Forelimb muscle (tissue), 1 donor: ENCODE measurements around the gene RRP9. TPM values are rescaled to one million over a fixed set of nuclear protein-coding genes. Genes with fewer than 3 reads are reported as not detected.
"Not testable (repeated sequence)": the region's sequence is repeated elsewhere in the genome, so short reads cannot be mapped to it uniquely, and the experiment has no call there.

Experiments
- DNase-seq: peaks from one replicate; pipeline ENCODE4 v3.0.0-alpha.2; 2013; ENCODE audit warnings: low read depth
- polyA plus RNA-seq: library from polyadenylated mRNA; unstranded; fragments of 120-200 nt; gene quantifications from one replicate; pipeline ENCODE4 v1.2.1, GENCODE V29; 2013; ENCODE audit not compliant: insufficient read length

The RRP9 gene, protein sequence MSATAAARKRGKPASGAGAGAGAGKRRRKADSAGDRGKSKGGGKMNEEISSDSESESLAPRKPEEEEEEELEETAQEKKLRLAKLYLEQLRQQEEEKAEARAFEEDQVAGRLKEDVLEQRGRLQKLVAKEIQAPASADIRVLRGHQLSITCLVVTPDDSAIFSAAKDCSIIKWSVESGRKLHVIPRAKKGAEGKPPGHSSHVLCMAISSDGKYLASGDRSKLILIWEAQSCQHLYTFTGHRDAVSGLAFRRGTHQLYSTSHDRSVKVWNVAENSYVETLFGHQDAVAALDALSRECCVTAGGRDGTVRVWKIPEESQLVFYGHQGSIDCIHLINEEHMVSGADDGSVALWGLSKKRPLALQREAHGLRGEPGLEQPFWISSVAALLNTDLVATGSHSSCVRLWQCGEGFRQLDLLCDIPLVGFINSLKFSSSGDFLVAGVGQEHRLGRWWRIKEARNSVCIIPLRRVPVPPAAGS
- 15.2 TPM for polyA plus RNA-seq

DNA sequence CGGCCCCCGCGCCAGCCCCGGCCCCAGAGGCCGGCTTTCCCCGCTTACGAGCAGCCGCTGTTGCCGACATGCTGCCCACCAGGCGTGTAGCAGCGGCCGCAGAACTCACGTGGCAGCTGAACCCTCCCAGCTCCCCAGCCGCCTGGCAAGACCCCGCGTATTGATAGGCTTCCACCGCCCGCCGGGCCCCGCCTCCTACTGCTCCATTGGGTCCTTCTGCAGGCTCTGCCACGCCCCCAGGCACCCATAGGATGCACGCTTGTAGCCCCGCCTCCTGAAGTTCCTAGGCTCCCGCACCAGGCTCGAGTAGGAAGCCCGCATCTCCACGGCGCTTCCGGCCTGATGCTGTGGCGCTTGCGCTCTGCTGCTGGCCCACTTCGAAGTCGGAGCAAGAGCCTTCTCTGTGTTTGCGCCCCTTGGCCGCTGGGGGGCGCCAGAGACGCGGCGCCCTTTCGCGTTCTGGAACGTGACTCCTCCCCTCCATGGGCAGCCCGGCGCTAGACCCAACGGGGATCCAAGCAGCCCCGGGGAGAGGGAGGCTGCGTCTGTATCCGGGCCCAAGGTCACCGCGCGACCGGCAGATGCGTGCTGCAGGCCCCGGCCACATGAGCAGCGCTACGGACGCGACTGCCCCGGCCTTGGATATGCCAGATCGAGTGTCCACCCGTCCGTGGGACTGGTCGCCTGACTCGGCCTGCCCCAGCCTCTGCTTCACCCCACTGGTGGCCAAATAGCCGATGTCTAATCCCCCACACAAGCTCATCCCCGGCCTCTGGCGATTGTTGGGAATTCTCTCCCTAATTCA lies at the start of gene RRP9, which contains the start of gene PARP3:
Gene RRP9 (minus strand): TSS at position 107 of the 805 bp plus-strand sequence. CDS start 37 bp downstream, at position 70.
Gene PARP3 (plus strand): TSS at position 566 of the 805 bp plus-strand sequence. CDS start 993 bp downstream, outside the sequence.
- peak; percentile 98 for DNase-seq

DNA sequence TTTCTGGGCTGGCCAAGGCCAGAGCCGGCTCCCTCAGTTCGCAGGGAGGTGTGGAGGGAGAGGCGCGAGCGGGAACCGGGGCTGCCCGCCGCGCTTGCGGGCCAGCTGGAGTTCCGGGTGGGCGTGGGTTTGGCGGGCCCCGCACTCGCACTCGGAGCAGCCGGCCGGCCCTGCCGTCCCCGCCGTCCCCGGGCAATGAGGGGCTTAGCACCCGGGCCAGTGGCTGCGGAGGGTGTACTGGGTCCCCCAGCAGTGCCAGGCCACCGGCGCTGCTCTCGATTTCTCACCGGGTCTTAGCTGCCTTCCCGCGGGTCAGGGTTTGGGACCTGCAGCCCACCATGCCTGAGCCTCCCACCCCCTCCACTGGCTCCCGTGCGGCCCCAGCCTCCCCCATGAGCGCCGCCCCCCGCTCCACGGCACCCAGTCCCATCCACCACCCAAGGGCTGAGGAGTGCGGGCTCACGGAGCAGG lies 48.8 kb upstream of the RRP9 start:
- not testable (repeated sequence) for DNase-seq

DNA sequence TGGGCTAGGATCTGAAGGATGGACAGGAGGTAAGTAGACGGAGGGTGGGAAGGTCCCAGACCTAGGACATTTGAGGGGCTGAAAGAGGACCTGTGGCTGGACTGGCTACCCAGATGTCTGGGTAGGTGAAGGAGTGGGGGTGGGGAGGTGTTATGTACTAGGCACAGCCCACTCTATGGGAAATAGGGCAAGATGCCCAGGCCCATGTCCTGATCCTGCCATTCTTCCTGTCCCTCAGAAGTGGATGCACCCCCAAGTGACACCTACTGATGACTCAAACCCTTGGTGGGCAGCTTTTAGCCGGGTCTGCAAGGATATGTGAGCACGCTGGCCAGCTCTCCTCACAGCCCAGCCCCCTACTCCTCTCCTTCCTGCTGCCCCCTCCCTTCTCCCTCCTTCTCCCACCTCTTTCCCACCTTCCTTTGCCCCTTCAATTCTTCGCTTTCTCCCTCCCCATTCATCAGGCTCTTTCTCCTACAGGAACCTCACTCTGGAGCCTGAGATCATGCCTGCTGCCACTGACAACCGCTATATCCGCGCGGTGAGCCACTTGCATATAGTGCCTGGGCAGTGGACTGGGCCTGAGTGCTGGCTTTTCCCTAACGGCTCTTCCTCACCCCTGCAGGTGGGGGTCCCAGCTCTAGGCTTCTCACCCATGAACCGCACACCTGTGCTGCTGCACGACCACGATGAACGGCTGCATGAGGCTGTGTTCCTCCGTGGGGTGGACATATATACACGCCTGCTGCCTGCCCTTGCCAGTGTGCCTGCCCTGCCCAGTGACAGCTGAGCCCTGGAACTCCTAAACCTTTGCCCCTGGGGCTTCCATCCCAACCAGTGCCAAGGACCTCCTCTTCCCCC lies 46.8 kb upstream of the RRP9 start:
- no peak for DNase-seq

DNA sequence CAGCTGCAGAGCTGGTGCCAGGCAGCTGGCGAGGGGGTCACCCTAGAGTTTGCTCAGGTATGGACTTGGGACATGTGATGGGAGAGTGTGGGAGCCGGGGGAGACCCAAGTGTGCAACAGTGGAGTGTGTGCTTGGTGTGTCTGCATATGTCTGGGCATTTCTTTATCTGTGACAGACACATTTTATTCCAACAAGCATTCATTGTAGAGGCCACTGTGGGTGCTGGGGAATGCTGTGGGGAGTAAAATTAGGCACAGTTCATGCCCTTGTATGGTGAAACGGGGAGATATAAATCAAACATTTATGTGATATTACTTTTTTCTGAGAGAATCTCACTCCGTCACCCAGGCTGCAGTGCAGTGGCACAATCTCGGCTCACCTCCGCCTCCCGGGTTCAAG lies 45.9 kb upstream of the RRP9 start:
- no peak for DNase-seq

GRCh38 chr3:51986010-51986947 lies 44.6 kb upstream of the RRP9 start:
- DNase-seq = no peak

GRCh38 chr3:51985063-51985462 lies 43.4 kb upstream of the RRP9 start:
- DNase-seq = no peak

- no peak for DNase-seq
Measured at GRCh38 chr3:51984269-51984647, 42.6 kb upstream of the RRP9 start.

DNA sequence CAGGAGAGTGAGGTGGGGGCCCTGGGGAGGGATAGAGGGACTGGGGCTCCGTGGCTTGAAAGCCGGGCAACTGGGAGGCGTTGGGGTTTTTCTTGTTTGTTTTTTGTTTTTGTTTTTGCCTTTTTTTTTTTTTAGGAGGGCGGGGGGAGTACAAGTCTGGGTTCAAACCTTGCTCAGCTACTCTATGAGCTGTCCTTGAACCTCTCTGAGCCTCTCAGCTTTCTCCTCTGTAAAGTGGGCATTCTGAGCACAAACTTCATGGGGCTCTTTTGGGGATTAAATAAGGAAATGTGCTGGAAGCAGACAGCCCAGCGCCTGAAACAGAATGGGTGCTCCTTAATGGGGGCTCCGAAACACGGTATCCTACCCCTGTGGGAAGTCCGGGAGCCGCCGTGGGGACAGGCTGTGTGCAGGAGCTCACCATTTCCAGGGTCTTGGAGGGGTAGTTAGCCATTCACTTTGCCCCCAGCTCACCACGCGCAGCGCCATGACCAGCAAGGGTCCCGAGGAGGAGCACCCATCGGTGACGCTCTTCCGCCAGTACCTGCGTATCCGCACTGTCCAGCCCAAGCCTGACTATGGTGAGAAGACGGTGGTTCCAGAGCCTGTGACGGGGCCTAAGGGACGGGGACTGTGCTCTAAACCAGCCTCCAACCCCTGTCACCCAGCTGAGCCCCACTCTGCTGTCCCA lies 42.0 kb upstream of the RRP9 start:
- no peak for DNase-seq

GRCh38 chr3:51982838-51983577 lies 41.3 kb upstream of the RRP9 start, which contains the start of gene ACY1:
Gene ACY1 (plus strand): TSS chr3:51983535. CDS start chr3:51984065, 530 bp downstream.
- no peak for DNase-seq

DNA sequence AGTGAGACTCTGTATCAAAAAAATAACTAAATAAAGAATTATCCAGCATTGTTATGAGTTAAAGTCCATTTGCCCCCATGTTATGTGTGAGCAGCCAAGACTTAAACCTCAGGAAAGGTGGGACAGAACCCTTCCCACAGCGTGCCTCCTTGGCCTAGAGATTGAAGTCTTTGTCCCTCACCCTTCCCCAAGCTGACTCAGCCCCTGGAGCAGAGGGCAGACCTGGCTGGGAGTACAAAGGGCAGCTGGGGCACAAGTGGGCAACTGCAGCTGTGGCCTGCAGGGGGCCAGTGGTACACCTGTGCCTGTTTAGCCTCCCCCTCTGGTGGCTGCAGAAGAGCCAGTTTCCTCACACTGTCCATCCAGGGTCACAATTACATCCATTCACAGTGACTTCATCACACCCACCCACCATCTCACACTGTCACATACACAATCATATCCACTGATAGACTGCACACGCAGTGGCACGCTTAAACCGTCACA lies 40.7 kb upstream of the RRP9 start:
- no peak for DNase-seq

GRCh38 chr3:51980253-51980652 lies 38.5 kb upstream of the RRP9 start:
- DNase-seq = no peak

DNA sequence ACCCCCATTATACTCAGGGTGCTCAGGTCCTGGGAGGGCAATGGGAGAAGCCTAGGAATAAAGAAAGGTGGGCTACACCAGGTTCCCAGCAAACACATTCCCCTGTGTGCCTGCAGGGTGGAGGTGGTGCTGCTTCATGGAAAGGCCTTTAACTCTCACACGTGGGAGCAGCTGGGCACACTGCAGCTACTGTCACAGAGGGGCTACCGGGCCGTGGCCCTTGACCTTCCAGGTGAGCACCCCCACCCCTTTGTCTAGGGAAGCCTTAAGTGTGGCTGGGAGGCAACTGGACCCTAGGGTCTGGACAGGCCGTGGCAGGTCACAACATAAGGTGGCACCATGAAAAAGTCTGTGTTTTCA lies 36.4 kb upstream of the RRP9 start:
- no peak for DNase-seq

DNA sequence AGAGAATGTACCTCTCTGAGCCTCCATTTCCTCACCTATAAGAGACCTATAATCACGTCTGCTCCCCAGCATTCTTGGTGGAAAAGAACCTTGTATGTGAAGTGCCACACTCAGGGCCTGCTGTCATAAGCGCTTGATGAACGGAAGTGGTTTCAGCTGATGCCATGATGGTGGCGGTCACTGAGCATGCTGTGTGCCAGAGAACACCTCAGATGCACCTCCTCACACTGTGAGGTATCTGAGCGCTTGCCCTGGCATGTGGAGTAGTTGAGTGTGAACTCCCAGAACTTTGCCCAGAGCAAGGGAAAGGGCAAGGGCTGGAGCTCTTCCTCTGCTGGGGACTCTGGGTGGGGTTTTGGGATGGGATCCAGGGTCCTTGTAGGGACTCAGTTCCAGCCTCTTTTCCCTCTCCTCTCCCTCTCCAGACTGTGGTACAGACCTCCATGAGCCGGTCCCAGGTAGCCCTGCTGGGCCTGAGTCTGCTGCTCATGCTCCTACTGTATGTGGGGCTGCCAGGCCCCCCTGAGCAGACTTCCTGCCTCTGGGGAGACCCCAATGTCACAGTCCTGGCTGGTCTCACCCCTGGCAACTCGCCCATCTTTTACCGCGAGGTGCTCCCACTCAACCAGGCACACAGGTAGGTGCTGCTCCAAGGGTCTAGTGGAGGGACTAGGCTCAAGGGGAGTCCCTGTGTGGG lies 35.9 kb upstream of the RRP9 start:
- no peak for DNase-seq

DNA sequence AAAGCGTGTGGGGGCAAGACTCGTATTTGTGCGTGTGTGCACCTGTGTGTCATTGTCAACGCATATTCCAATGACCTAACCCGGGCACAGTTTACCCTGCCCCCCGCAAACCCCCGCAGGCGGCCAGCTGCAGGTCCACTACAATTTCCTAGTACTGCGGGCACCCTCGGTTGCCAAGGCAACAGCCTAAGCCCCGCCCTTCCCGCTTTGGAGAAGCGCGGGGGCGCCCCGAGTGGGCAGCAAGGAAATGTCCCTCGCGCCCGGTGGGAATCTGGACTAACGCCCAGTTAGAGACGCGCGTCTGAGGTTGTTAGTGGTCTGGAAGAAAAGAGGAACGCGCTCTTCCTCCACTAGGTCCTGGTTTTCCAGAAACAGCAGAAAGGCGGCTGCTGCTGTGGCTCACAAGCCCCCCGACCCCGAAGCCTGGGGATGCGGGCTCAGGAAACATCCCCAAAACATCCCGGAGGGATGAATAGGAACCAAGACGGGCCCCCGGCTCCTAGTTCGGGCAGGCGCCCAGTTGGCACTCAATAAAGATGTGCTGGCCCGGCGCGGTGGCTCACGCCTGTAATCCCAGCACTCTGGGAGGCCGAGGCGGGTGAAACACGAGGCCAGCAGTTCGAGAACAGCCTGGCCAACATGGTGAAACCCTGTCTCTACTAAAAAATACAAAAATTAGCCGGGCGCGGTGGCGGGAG lies 34.3 kb upstream of the RRP9 start:
- no peak for DNase-seq

DNA sequence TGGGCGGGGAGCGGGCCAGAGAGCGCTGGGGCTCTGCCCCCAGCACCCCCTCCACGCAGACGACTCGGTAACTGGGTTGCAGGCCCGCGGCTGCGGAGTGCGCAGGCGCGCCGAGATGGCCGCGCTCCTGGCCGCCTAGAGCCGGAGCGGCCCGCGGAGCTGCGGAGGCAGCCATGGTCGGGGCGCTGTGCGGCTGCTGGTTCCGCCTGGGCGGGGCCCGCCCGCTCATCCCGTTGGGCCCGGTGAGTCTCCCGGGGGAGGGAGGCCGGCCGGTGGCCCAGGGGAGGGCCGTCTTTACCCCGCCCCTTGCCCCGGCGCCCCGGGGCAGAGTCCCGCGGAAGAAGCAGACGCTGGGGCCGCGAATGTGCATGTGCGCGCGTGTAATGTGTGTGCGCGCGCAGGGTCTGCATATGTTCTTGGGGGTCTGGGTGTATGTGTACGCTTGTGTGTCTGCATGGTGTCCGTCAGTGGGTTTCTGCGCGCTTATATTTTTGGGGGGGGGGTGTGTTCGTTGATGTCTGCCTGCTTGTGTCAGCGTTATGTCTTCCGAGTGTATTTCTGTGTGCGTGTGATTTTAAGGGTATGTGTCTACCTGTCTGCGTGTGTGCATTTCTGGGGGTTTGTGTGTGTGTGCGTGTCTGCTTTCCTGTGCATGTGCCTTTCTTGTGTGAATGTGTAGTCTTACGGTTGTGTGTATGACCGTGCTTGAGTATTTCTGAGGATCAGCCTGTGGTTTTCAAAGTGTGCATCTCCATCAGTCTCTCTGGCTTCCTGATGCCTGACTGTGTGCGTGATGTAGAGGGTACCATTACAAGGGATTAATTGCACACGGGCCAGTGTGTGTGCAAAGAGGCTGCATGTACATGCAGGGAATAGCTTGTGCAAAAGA lies 33.5 kb upstream of the RRP9 start, which contains the start of gene ABHD14A:
Gene ABHD14A (plus strand): TSS at position 102 of the 889 bp plus-strand sequence. CDS start 72 bp downstream, at position 174.
- no peak for DNase-seq

GRCh38 chr3:51974277-51974962 lies 32.7 kb upstream of the RRP9 start:
- no peak for DNase-seq
